GM12872 (cell line): Measurements from ENCODE around the gene DENND5A.

Experiments used
- TF ChIP-seq, protein P1 (sequence below): IDR thresholded peaks from 3 replicates; pipeline ENCODE4 v1.5.1; 2011; ENCODE audit warnings: low read depth, mild to moderate bottlenecking, low read length, moderate library complexity; ENCODE audit not compliant: insufficient read depth

DENND5A gene

DNA sequence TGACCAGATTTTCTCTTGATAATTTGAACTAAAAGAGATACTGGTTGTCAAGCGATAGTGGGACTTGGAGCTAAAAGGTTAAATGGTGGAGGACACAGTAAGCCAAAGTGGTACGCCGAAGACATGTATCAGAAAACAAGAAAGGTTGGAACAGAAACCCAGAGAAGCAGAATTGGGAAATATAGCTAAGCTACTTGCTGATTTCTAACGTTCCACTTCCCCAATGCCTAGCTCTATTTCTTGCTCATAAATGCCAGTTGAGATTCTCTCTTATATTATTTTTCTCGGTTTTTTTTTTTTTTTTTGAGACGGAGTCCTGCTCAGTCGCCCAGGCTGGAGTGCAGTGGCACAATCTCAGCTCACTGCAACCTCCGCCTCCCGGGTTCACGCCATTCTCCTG lies 36.6 kb upstream of the DENND5A start:
- TF ChIP-seq, protein P1, sequence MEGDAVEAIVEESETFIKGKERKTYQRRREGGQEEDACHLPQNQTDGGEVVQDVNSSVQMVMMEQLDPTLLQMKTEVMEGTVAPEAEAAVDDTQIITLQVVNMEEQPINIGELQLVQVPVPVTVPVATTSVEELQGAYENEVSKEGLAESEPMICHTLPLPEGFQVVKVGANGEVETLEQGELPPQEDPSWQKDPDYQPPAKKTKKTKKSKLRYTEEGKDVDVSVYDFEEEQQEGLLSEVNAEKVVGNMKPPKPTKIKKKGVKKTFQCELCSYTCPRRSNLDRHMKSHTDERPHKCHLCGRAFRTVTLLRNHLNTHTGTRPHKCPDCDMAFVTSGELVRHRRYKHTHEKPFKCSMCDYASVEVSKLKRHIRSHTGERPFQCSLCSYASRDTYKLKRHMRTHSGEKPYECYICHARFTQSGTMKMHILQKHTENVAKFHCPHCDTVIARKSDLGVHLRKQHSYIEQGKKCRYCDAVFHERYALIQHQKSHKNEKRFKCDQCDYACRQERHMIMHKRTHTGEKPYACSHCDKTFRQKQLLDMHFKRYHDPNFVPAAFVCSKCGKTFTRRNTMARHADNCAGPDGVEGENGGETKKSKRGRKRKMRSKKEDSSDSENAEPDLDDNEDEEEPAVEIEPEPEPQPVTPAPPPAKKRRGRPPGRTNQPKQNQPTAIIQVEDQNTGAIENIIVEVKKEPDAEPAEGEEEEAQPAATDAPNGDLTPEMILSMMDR: no peak

DNA sequence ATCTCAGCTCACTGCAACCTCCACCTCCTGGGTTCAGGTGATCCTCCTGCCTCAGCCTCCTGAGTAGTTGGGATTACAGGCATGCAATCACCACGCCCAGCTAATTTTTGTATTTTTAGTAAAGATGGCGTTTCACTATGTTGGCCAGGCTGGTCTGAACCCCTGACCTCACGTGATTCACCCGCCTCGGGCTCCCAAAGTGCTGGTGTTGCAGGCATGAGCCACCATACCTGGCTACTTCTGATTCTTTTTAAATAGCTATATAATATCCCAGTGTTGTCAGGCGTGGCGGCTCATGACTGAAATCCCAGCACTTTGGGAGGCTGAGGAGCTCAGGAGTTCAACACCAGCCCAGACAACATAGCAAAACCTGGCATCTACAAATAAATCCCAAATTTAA lies 28.5 kb upstream of the DENND5A start:
- TF ChIP-seq, protein P1: no peak

DNA sequence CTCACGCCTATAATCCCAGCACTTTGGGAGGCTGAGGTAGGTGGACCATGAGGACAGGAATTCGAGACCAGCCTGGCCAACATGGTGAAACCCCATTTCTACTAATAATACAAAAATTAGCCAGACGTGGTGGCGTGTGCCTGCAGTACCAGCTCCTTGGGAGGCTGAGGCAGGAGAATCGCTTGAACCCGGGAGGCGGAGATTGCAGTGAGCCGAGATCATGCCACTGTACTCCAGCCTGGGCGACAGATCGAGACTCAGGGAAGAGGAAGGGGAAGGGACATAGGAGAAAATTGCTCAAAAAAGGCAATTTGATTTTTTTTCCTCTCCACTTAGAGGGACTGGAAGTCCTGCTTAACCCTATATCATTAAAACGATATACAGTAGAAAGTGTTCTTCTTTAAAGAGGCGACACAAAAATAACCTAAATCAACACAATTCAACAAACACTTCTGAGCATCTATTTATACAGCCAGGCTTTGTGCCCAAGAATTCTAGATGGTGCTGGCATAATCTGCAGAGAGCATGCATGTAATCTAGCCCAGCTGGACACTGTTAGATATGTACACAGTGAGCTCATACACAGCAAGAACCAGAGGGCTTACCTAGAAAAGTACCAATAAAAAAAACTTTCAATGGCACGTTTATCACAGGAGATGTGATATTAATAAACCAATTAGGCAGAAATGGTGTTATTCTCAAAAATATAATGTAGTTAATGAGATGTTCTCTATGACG lies 20.9 kb upstream of the DENND5A start:
- TF ChIP-seq, protein P1: no peak

DNA sequence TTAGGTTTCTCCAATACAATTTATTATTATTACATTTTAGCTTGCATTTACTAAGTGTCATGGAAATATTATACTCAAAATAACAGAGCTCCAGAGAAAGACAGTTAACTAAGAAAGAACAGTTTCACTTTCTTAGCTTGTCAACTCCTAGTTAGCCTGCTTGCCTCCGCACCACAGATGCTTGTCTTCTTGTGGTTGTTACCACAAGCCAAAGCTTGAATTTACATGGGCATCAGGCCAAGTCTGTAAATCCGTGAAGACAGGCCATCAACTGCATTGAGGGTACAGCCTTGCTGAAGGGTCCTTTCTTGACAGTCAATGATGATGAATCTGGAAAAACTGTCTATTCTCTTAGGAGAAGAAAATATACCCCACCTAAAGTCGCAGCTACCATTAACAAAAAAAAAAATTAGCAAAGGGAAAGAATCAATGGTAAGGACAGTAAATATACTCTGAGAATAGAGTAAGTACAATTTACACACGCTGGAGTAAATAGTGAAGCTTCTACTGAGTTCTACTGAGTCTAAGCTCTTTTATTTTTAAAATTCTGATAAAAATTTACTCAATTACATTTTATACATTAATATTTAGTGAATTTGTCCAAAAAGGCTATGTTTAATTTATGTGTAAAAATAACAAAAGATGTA lies 15.6 kb upstream of the DENND5A start:
- TF ChIP-seq, protein P1: no peak

DNA sequence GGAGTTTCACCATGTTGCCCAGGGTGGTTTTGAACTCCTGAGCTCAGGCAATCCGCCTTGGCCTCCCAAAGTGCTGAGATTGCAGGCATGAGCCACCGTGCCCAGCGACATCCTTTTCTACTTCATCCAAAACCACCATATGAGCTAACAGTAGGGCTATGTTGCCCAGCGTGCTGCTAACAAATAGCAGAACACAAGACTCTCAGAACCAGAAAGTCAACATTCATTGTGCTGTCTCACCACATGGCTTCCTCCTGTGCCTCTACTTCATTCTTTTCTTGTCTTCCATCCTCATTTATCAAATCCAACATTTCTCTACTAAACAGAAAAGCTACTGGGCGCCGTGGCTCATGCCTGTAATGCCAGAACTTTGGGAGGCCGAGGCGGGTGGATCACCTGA lies 12.0 kb upstream of the DENND5A start:
- TF ChIP-seq, protein P1: no peak

DNA sequence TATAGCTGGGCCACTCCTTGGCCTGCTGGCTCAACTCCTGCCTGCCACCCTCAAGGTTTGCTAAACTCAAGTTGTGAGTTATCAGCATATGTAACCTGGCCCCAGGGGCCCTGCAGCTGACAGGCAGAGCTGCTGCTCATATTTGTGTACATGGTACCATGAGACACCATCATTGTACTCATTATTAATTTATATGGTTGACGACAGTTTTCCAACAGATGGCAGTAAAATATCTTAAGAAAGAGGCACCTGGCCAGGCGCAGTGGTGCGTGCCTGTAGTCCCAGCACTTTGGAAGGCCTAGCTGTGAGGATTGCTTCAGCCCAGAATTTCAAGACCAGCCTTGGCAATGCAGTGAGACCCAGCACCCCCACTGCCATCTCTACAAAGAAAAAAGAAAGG lies 11.4 kb upstream of the DENND5A start:
- TF ChIP-seq, protein P1: no peak

DNA sequence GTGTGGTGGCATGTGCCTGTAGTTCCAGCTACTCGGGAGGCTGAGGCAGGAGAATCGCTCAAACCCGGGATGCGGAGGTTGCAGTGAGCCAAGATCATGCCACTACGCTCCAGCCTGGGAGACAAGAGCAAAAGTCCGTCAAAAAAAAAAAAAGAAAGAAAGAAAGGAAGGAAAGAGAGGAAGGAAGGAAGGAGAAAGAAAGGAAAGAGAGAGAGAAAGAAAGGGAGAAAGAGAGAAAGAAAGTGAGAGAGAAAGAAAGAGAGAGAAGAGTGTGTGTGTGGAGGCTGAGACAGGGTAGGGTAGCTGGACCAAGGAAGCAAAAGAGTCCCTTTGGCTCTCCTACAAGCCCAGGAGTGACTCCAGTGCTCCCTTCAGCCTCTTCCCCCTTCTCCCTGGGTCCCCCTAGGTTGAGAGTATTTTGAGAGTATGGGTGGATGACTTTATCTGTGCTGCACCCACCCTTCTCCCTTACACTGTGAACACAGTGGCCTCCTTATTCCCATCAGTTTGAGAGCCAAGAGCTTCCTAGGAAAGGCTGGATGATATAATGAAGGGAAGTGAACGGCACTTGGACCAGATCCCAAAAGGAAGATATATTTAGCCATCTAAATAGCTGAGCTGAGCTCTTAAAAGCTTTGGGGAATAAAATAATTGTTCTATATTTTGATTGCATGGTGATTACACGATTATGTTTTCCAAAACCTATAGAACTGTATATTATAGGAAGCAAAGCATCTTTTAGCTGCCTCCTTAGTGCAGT lies 9.5 kb upstream of the DENND5A start:
- TF ChIP-seq, protein P1: no peak
